Measurements from ENCODE around the gene KLF7. TPM values are rescaled to one million over a fixed set of nuclear protein-coding genes. Genes with fewer than 3 reads are reported as not detected.
A peak's percentile ranks its signal among the peaks of the same experiment; 100 is the strongest.

Gene KLF7
- total RNA-seq, 1 donor from 2014 or later: 5.2 TPM

DNA sequence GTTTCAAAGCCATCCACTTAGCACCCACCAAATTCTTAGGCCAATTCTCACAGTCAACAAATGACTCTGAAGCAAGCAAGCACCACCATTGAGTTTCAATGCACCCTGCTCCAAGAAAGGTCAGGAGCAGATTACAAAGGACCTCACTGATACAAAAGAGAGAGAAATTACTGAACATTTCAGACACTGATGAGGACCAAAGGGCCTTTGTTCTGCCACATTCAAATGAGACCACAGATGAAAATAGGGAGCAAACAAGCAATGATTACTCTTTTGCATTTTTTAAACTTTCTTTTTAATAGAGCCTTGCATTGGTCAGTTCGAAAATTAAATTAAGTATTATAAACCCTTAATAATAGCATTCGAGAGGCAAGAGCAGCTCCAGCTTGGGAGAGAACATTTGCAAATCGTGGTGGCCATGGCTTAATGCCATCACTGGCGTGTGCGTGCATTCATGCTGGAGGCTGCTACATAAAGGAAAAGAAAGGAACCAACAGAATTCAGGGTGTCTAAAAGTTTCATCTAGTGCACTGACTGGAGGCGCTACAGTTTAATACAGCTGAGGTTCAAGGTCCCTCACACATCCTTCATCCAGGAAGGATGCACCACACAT, 87.5 kb downstream of the KLF7 start:
- peaks cover 28% of the 10 kb centered on the region for H3K4me1 ChIP-seq
- H3K79me2 ChIP-seq (ENCODE audit: low read depth): no peaks in the 10 kb centered on the region
- no peak for TF ChIP-seq EZH2 (IDR thresholded peaks at IDR 0.05)
- TF ChIP-seq, protein P1, sequence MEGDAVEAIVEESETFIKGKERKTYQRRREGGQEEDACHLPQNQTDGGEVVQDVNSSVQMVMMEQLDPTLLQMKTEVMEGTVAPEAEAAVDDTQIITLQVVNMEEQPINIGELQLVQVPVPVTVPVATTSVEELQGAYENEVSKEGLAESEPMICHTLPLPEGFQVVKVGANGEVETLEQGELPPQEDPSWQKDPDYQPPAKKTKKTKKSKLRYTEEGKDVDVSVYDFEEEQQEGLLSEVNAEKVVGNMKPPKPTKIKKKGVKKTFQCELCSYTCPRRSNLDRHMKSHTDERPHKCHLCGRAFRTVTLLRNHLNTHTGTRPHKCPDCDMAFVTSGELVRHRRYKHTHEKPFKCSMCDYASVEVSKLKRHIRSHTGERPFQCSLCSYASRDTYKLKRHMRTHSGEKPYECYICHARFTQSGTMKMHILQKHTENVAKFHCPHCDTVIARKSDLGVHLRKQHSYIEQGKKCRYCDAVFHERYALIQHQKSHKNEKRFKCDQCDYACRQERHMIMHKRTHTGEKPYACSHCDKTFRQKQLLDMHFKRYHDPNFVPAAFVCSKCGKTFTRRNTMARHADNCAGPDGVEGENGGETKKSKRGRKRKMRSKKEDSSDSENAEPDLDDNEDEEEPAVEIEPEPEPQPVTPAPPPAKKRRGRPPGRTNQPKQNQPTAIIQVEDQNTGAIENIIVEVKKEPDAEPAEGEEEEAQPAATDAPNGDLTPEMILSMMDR (IDR thresholded peaks at IDR 0.05): no peak
- no peak for TF ChIP-seq EZH2phosphoT487 (IDR thresholded peaks at IDR 0.05)
- no peaks in the 10 kb centered on the region for H3K27me3 Mint-ChIP-seq (ENCODE audit: insufficient read depth, low read depth)
- no peak overlapping the region for H3K4me2 ChIP-seq
- no peak overlapping the region for H3K27ac Mint-ChIP-seq
- no peak for DNase-seq (ENCODE audit: low spot score)
- H3K9me3 Mint-ChIP-seq: no peaks in the 10 kb centered on the region
- H3K4me1 Mint-ChIP-seq: peaks cover 19% of the 10 kb centered on the region
- no peak overlapping the region for H3K9ac ChIP-seq
- no peak overlapping the region for H3K4me3 ChIP-seq
- H3K27ac ChIP-seq: no peak overlapping the region
- H3F3A ChIP-seq (ENCODE audit: low read depth): no peaks in the 10 kb centered on the region
- H3K27me3 ChIP-seq: no peaks in the 10 kb centered on the region
- H3K36me3 Mint-ChIP-seq: peaks cover 29% of the 10 kb centered on the region
- H3K4me3 Mint-ChIP-seq: no peak overlapping the region
- H2AFZ ChIP-seq (replicated peaks): no peak overlapping the region
- H3K36me3 ChIP-seq: no peaks in the 10 kb centered on the region
- no peaks in the 10 kb centered on the region for H4K20me1 ChIP-seq (ENCODE audit: low read depth)
- no peaks in the 10 kb centered on the region for H3K9me3 ChIP-seq (ENCODE audit: low read depth)

DNA sequence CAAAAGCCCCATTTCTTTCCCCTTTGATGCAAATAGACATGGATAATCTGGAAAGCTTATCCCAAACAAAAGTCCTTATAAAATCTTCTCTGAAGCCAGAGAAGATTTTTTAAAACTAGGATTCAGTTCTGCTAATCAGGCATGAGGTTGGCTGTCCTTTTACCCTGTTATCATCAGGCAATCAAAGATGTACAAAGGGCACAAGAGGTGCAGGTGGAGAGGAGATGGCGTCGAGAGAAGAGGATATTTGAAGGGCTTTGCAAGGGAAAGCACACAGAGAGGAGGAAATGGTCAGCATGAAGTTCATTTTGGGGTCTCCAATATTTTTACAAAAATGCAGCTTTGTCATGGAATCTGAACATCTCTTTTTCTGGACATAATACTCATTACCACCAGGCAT, 88.5 kb downstream of the KLF7 start:
- peaks cover 28% of the 10 kb centered on the region for H3K4me1 ChIP-seq
- Mint-ChIP-seq H3K4me3 (no peak overlapping the region), H3K9me3 (no peaks in the 10 kb centered on the region), H3K36me3 (peaks cover 29% of the 10 kb centered on the region), H3K27ac (no peak overlapping the region), H3K4me1 (peaks cover 19% of the 10 kb centered on the region), H3K27me3 (ENCODE audit: insufficient read depth, low read depth) (no peaks in the 10 kb centered on the region)
- no peak for DNase-seq (ENCODE audit: low spot score)
- no peaks in the 10 kb centered on the region for H4K20me1 ChIP-seq (ENCODE audit: low read depth)
- no peak overlapping the region for H3K27ac ChIP-seq
- no peak overlapping the region for H3K4me3 ChIP-seq
- H3K9me3 ChIP-seq (ENCODE audit: low read depth): no peaks in the 10 kb centered on the region
- no peak overlapping the region for H2AFZ ChIP-seq (replicated peaks)
- H3K27me3 ChIP-seq: no peaks in the 10 kb centered on the region
- H3K36me3 ChIP-seq: no peaks in the 10 kb centered on the region
- H3K4me2 ChIP-seq: no peak overlapping the region
- no peaks in the 10 kb centered on the region for H3F3A ChIP-seq (ENCODE audit: low read depth)
- H3K79me2 ChIP-seq (ENCODE audit: low read depth): no peaks in the 10 kb centered on the region
- no peak for TF ChIP-seq EZH2 (IDR thresholded peaks at IDR 0.05)
- H3K9ac ChIP-seq: no peak overlapping the region

DNA sequence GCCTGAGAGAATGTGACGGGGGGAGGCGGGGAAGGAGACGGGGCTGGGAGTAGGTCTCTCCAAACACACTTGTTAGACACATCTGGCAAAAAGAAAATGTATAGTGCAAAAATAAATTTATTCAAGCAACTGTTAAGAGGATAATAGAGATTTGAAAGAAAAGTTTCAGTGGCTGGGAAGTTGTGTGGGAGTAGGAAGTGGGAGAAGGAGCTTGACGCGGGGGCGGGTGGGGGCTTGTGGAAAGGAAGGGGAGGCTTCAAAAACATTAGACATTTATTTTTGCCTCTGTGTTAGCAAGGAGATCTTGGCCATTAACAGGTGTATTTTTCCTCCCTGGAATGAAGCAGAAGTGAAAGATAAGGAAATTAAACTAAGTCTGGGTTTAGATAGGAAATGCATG, 90.3 kb downstream of the KLF7 start:
- Histone ChIP-seq H3K27ac (no peak overlapping the region), H3K27me3 (no peaks in the 10 kb centered on the region), H3K9me3 (ENCODE audit: low read depth) (no peaks in the 10 kb centered on the region), H3K4me3 (no peak overlapping the region), H3K9ac (no peak overlapping the region), H3K4me2 (no peak overlapping the region), H2AFZ (replicated peaks) (no peak overlapping the region), H3K4me1 (peaks cover 28% of the 10 kb centered on the region), H3F3A (ENCODE audit: low read depth) (no peaks in the 10 kb centered on the region), H3K36me3 (no peaks in the 10 kb centered on the region), H3K79me2 (ENCODE audit: low read depth) (no peaks in the 10 kb centered on the region), H4K20me1 (ENCODE audit: low read depth) (no peaks in the 10 kb centered on the region)
- Mint-ChIP-seq H3K27ac (no peak overlapping the region), H3K4me3 (no peak overlapping the region), H3K27me3 (ENCODE audit: insufficient read depth, low read depth) (no peaks in the 10 kb centered on the region), H3K4me1 (peaks cover 19% of the 10 kb centered on the region), H3K9me3 (no peaks in the 10 kb centered on the region), H3K36me3 (peaks cover 16% of the 10 kb centered on the region)
- no peak for TF ChIP-seq EZH2phosphoT487 (IDR thresholded peaks at IDR 0.05)
- TF ChIP-seq EZH2 (IDR thresholded peaks at IDR 0.05): no peak
- TF ChIP-seq, protein P1 (IDR thresholded peaks at IDR 0.05): no peak
- no peak for DNase-seq (ENCODE audit: low spot score)

DNA sequence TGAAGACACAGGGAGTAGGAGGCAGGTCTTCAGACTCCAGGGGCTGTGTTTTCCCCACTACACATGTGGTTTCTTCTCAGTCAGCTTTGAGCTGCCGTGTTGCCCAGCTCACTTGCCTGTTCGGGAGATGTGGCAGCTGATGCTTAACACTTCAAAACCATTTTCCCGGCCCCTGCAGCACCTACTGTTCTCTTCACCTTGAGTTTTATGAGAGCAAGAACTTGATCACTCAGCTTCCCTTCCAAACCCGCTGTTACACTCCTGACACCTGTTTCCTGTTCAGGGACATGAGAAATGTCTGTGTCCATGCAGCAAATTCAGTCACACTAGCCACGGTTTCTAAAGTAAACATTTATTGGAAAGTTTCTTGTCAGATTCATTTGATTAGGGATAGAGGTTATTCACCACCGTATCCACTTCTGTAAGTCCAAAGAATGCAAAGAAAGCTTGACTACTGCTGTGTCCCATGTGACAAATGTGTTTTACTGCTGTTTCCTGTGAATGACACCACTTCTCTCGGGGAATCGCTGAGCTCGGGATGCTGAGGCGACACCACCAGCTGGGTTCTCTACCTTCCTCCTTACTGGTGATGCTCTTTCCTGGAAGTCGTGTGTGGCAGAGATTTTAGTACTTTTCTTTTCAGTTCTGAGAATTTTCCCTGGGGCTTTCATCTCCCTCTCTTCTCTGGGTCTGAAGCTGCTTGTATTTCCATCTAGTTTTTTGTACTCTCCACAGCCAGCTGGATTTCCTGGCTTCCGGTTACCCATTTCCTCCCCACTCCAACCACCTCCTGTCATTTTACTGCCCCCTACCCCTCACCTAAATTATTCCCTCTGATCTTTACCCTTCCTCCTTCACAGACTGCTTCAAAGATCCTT, 91.7 kb downstream of the KLF7 start:
- Histone ChIP-seq H3K4me3 (no peak overlapping the region), H3K9ac (no peak overlapping the region), H3K27ac (no peak overlapping the region), H2AFZ (replicated peaks) (peak overlapping the region; percentile 75), H4K20me1 (ENCODE audit: low read depth) (no peaks in the 10 kb centered on the region), H3K9me3 (ENCODE audit: low read depth) (no peaks in the 10 kb centered on the region), H3K27me3 (no peaks in the 10 kb centered on the region), H3K4me2 (peak overlapping the region; percentile 12), H3K79me2 (ENCODE audit: low read depth) (no peaks in the 10 kb centered on the region), H3F3A (ENCODE audit: low read depth) (no peaks in the 10 kb centered on the region), H3K4me1 (peaks cover 28% of the 10 kb centered on the region), H3K36me3 (no peaks in the 10 kb centered on the region)
- Mint-ChIP-seq H3K9me3 (no peaks in the 10 kb centered on the region), H3K27me3 (ENCODE audit: insufficient read depth, low read depth) (no peaks in the 10 kb centered on the region), H3K36me3 (peaks cover 8% of the 10 kb centered on the region), H3K4me1 (peaks cover 19% of the 10 kb centered on the region), H3K27ac (peak overlapping the region; percentile 3), H3K4me3 (no peak overlapping the region)
- no peak for TF ChIP-seq EZH2phosphoT487 (IDR thresholded peaks at IDR 0.05)
- TF ChIP-seq, protein P1 (IDR thresholded peaks at IDR 0.05): peak; percentile 36
- no peak for DNase-seq (ENCODE audit: low spot score)

Data from neural progenitor cell (in vitro differentiated cells).